ENCODE measurements around the gene ARHGAP5. TPM values are rescaled to one million over a fixed set of nuclear protein-coding genes. Genes with fewer than 3 reads are reported as not detected.

The ARHGAP5 gene
- total and polyA plus RNA-seq, 2 donors (not counting 1 experiment from before 2014, with no cell fraction given), result 6.4 to 65.0 TPM

DNA sequence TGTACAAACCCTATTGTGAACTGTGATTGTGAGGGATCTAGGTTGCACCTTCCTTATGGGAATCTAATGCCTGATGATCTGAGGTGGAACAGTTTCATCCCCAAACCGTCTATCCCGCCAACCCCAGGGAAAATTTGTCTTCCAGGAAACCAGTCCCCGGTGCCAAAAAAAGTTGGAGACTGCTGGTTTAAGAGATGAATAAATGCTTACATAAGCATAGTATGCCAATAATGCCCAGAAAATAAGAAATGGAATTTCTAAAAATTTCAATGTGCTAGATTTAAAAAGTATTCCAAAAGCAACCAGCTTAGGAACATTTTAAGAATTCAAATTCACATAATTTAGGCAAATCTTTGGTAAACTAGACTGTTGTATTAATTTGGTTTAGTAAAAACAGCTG is 131.4 kb downstream of the ARHGAP5 start:
- DNase-seq, result no peak
- Histone ChIP-seq H3K36me3 (replicated peaks in 1 of 2; ENCODE audit: control extremely low read depth in 1 of 2, control insufficient read depth in 1 of 2, extremely low read depth in 1 of 2, insufficient read depth in 2 of 2, low read length in 1 of 2) (no peaks in the 10 kb centered on the region), H2AFZ (ENCODE audit: insufficient read depth, low read depth, low read length, poor library complexity, severe bottlenecking) (no peak overlapping the region), H3K4me3 (ENCODE audit: control extremely low read depth in 1 of 5, extremely low read depth in 1 of 5, insufficient read depth in 1 of 5, low read depth in 2 of 5, low read length in 4 of 5) (no peak overlapping the region), H4K20me1 (ENCODE audit: control insufficient read depth, insufficient read depth, low read length, poor library complexity, severe bottlenecking) (no peaks in the 10 kb centered on the region), H3K79me2 (ENCODE audit: control insufficient read depth, insufficient read depth, low read length) (no peaks in the 10 kb centered on the region), H3K9ac (ENCODE audit: low read length) (no peak overlapping the region), H3K4me1 (ENCODE audit: control insufficient read depth in 2 of 2, insufficient read depth in 2 of 2, low read length in 2 of 2) (peaks cover 0 to 9% of the 10 kb centered on the region in 2 donors), H3K27me3 (replicated peaks in 1 of 4; ENCODE audit: control extremely low read depth in 1 of 4, control insufficient read depth in 3 of 4, insufficient read depth in 4 of 4, low read length in 3 of 4) (no peaks in the 10 kb centered on the region), H3K9me3 (ENCODE audit: control extremely low read depth in 1 of 3, control insufficient read depth in 2 of 3, insufficient read depth in 1 of 3, low read length in 2 of 3) (peaks cover 0 to 1% (median 0%) of the 10 kb centered on the region in 3 donors), H3K4me2 (replicated peaks; ENCODE audit: low read depth, low read length, poor library complexity, severe bottlenecking) (no peak overlapping the region), H3K27ac (ENCODE audit: low read length in 2 of 2) (no peak overlapping the region)
- POLR2A ChIA-PET, result no interaction called here
- H3K27me3 Mint-ChIP-seq, result peaks cover 3% of the 10 kb centered on the region
- CTCF ChIA-PET, result no interaction called here
- no peak overlapping the region for H3K4me3 Mint-ChIP-seq
- no CpG with 5 or more reads among the region's 3 CpGs for WGBS (ENCODE audit: insufficient coverage)
- no peak for ATAC-seq (ENCODE audit: low read depth)
- intact Hi-C loops (cut with micrococcal nuclease), result loop anchor here (10.0 kb wide), 1 partner anchor 54 kb away; no protein-coding TSS in a partner anchor
- H3K9me3 Mint-ChIP-seq (ENCODE audit: insufficient read depth), result no peaks in the 10 kb centered on the region
- H3K4me1 Mint-ChIP-seq, result peaks cover 22% of the 10 kb centered on the region
- TF ChIP-seq, protein P1, sequence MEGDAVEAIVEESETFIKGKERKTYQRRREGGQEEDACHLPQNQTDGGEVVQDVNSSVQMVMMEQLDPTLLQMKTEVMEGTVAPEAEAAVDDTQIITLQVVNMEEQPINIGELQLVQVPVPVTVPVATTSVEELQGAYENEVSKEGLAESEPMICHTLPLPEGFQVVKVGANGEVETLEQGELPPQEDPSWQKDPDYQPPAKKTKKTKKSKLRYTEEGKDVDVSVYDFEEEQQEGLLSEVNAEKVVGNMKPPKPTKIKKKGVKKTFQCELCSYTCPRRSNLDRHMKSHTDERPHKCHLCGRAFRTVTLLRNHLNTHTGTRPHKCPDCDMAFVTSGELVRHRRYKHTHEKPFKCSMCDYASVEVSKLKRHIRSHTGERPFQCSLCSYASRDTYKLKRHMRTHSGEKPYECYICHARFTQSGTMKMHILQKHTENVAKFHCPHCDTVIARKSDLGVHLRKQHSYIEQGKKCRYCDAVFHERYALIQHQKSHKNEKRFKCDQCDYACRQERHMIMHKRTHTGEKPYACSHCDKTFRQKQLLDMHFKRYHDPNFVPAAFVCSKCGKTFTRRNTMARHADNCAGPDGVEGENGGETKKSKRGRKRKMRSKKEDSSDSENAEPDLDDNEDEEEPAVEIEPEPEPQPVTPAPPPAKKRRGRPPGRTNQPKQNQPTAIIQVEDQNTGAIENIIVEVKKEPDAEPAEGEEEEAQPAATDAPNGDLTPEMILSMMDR (IDR thresholded peaks at IDR 0.05), result no peak
- no peak for TF ChIP-seq EZH2 (IDR thresholded peaks at IDR 0.05; ENCODE audit: borderline replicate concordance, insufficient read depth, low read depth, low read length, poor library complexity, severe bottlenecking)
- H3K27ac Mint-ChIP-seq, result no peak overlapping the region

Small RNA genes within 50 kb of the gene (small RNA-seq; reads per million reads assigned to genes)
- gene RNU6-7 (ENCODE audit: insufficient read length, low read depth, low replicate concordance) (not detected), gene RNU6-8 (ENCODE audit: insufficient read length, low read depth, low replicate concordance) (6.1 reads per million, percentile 74 among the genes with 10 or more reads in this experiment)

Other genes starting within 250 kb of the ARHGAP5 start
- not detected in 2 replicates for gene RNU6-7, start 124.7 kb downstream of the ARHGAP5 start, total RNA-seq
- gene RNU6-7, start 124.7 kb downstream of the ARHGAP5 start, polyA plus RNA-seq, result not detected in 2 replicates
- not detected in 2 replicates for gene RNU6-8, start 126.0 kb downstream of the ARHGAP5 start, total RNA-seq
- not detected in 2 replicates for gene RNU6-8, start 126.0 kb downstream of the ARHGAP5 start, polyA plus RNA-seq

Data from B cell (primary cell).